CD4-positive, alpha-beta T cell treated with Interleukin-2 at 100 ng/mL for 4 hours (primary cell): ENCODE measurements around the gene ADAM12.
"Not testable (repeated sequence)": the region's sequence is repeated elsewhere in the genome, so short reads cannot be mapped to it uniquely, and the experiment has no call there.

ENCODE experiments used
- DNase-seq: peaks from one replicate; pipeline ENCODE4 v3.0.0-alpha.2; 2020; ENCODE audit warnings: low spot score

Gene ADAM12

DNA sequence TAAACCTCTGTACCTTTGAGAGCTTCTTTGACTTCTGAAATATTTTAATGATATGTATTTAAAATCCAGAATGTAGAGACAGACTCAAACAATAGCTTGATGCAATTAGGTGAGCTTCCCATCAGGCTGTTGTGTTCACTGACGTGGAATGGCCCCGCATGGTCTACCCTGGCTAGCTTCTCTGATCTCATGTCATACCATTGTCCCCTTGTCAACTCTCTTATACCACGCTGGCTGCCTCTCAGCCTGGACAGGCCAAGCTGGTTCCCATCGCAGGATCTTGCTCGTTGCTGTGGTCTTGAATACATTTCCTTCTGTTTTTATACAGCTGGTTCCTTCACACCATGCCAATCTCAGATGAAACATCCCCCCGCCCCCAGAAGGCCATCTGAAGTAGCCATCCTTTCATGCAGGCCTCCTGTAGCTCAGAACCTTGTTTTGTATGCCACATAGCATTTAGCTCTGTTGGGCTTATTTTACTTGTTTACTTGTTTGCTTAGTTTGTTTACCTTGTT lies 407.7 kb downstream of the ADAM12 start:
- no peak for DNase-seq

DNA sequence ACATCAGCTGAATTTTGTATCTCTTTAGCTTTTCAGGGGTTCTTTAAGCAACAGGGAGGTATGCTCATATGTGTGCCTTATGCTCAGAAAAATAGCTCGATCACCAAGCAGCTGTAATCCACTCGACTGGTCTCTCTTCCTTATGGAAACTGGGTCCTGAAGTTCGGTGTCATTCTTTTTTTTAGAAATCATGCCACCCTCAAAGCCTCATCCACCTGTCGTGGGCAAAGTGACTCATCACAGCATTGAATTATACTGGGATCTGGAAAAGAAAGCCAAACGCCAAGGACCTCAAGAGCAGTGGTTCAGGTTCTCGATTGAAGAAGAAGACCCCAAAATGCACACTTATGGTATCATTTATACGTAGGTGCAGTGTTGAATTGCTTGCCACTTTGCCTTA lies 408.3 kb downstream of the ADAM12 start:
- DNase-seq = no peak

DNA sequence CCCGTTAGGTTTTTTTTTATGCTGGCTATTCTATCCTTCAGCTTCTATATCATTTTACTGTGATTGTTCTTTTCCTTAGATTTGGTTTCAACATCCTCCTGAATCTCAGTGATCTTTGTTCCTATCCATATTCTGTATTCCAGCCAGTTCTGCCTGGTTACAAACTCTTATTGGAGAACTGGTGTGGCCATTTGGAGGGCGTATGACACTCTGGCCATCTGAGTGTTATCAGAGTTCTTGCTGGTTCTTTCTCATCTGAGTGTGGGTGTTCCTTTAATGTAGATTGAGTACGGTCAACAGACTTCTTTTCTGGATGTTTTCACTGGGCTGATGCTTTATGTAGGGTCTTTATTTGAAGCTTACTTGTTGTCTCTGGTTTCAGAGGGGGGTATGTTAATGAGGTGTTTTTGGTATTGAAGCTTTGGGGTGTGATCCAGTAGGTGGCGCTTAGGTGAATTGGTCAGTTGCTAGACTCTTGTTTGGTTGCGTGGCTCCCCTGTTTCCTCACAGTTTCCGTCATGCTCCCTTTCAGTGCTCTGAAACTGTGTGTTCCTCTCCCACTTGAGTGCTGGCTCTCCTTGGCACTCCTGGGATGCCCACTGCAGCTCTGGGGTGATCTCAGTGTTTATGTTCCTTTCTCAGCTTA lies 411.2 kb downstream of the ADAM12 start:
- no peak for DNase-seq

DNA sequence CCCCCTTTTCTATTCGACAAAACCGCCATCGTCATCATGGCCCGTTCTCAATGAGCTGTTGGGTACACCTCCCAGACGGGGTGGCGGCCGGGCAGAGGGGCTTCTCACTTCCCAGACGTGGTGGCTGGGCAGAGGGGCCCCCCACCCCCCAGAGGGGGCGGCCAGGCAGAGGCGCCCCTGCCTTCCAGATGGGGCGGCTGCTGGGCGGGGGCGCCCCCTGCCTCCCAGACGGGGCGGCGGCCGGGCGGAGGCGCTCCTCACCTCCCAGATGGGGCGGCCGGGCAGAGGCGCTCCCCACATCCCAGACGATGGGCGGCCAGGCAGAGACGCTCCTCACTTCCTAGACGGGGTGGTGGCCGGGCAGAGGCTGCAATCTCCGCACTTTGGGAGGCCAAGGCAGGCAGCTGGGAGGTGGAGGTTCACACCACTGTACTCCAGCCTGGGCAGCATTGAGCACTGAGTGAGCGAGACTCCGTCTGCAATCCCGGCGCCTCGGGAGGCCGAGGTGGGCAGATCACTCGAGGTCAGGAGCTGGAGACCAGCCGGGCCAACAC lies 418.1 kb downstream of the ADAM12 start:
- not testable (repeated sequence) for DNase-seq

DNA sequence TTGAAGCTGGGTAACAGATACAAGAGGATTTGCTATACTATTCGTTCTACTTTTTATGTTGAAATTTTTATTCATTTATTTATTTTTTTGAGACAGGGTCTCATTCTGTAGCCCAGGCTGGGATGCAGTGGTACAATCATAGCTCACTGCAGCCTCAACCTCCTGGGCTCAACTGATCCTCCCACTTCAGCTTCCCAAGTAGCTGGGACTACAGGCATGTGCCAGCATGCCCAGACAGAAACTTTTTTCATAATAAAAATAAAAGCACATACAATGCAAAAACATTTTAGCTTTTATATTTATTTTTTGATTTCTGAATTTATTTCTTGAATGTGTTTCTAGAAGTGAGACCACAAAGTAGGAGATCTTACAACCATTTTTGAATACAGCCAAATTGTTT lies 420.7 kb downstream of the ADAM12 start:
- DNase-seq = no peak

DNA sequence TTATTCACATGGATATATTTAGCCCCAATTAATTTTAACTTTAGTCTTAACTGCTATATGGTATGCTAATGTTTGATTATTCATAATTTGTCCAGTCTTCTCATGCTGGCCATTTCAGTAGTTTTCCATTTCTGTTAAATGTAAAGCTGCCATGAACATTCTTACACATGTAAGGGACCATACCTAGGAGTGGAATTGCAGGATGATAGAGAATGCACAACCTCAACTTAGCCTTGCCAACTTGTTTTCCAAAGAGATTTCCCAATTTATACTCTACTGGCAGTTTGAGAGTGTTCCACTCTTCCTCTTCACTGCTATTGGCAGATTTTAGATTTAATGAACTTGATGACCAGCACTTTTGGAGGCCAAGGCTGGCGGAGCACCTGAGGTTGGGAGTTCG lies 423.7 kb downstream of the ADAM12 start:
- DNase-seq = no peak
